Measurements from ENCODE around the gene SNX25.
"Not testable (repeated sequence)": the region's sequence is repeated elsewhere in the genome, so short reads cannot be mapped to it uniquely, and the experiment has no call there.

Gene SNX25

GRCh38 chr4:185204238-185204910 lies 5.0 kb upstream of the SNX25 start:
- no peak for DNase-seq (ENCODE audit: low read depth in 2 of 2)

GRCh38 chr4:185205073-185205472 lies 4.3 kb upstream of the SNX25 start:
- DNase-seq (ENCODE audit: low read depth in 2 of 2) = not testable (repeated sequence)

GRCh38 chr4:185205697-185206342 lies 3.6 kb upstream of the SNX25 start:
- no peak for DNase-seq (ENCODE audit: low read depth in 2 of 2)

- no peak for DNase-seq (ENCODE audit: low read depth in 2 of 2)
Observed at GRCh38 chr4:185207466-185207865, 1.9 kb upstream of the SNX25 start.

GRCh38 chr4:185209852-185210101 lies 379 bp downstream of the SNX25 start:
- not testable (repeated sequence) for DNase-seq (ENCODE audit: low read depth in 2 of 2)

- peak; percentile 17 to 32 for DNase-seq (ENCODE audit: low read depth in 2 of 2)
Observed at GRCh38 chr4:185210102-185210981, 944 bp downstream of the SNX25 start.

GRCh38 chr4:185211035-185211434 lies 1.6 kb downstream of the SNX25 start:
- no peak for DNase-seq (ENCODE audit: low read depth in 2 of 2)

- DNase-seq (ENCODE audit: low read depth in 2 of 2) = no peak
Observed at GRCh38 chr4:185211641-185212040, 2.2 kb downstream of the SNX25 start.

- DNase-seq (ENCODE audit: low read depth in 2 of 2) = no peak
Observed at GRCh38 chr4:185212581-185212980, 3.2 kb downstream of the SNX25 start.

GRCh38 chr4:185213877-185214276 lies 4.5 kb downstream of the SNX25 start:
- DNase-seq (ENCODE audit: low read depth in 2 of 2) = no peak

- no peak for DNase-seq (ENCODE audit: low read depth in 2 of 2)
Observed at GRCh38 chr4:185215261-185215660, 5.9 kb downstream of the SNX25 start.

- DNase-seq (ENCODE audit: low read depth in 2 of 2) = no peak
Observed at GRCh38 chr4:185217408-185217975, 8.1 kb downstream of the SNX25 start.

- no peak for DNase-seq (ENCODE audit: low read depth in 2 of 2)
Observed at GRCh38 chr4:185218312-185218711, 8.9 kb downstream of the SNX25 start.

GRCh38 chr4:185219551-185220344 lies 10.3 kb downstream of the SNX25 start:
- DNase-seq (ENCODE audit: low read depth in 2 of 2) = no peak

GRCh38 chr4:185221491-185221890 lies 12.1 kb downstream of the SNX25 start:
- DNase-seq (ENCODE audit: low read depth in 2 of 2) = no peak

GRCh38 chr4:185221912-185222311 lies 12.5 kb downstream of the SNX25 start:
- DNase-seq (ENCODE audit: low read depth in 2 of 2) = no peak

- DNase-seq (ENCODE audit: low read depth in 2 of 2) = no peak
Observed at GRCh38 chr4:185222598-185222997, 13.2 kb downstream of the SNX25 start.

- no peak for DNase-seq (ENCODE audit: low read depth in 2 of 2)
Observed at GRCh38 chr4:185224597-185224996, 15.2 kb downstream of the SNX25 start.

GRCh38 chr4:185225940-185226339 lies 16.5 kb downstream of the SNX25 start:
- no peak for DNase-seq (ENCODE audit: low read depth in 2 of 2)

GRCh38 chr4:185227131-185227551 lies 17.7 kb downstream of the SNX25 start:
- DNase-seq (ENCODE audit: low read depth in 2 of 2) = no peak

GRCh38 chr4:185227713-185228278 lies 18.4 kb downstream of the SNX25 start:
- DNase-seq (ENCODE audit: low read depth in 2 of 2) = no peak
